Embryonic facial prominence (tissue), 1 donor: ENCODE data around the gene SKAP2.

Experiments
- DNase-seq: peaks from one replicate; pipeline ENCODE4 v3.0.0-alpha.2; 2016; ENCODE audit errors: extremely low spot score

SKAP2 gene

GRCh38 chr7:26696161-26696560 lies 168.2 kb downstream of the SKAP2 start:
- no peak for DNase-seq

- no peak for DNase-seq
These were observed 169.7 kb downstream of the SKAP2 start for GRCh38 chr7:26694713-26695112.

GRCh38 chr7:26694141-26694540 lies 170.2 kb downstream of the SKAP2 start:
- DNase-seq: peak; percentile 34

- no peak for DNase-seq
These were observed 172.5 kb downstream of the SKAP2 start for GRCh38 chr7:26691886-26692285.

- no peak for DNase-seq
These were observed 173.0 kb downstream of the SKAP2 start for GRCh38 chr7:26691406-26691805.

GRCh38 chr7:26690135-26690805 lies 174.1 kb downstream of the SKAP2 start:
- no peak for DNase-seq

GRCh38 chr7:26688936-26689506 lies 175.4 kb downstream of the SKAP2 start:
- no peak for DNase-seq

GRCh38 chr7:26688388-26688787 lies 176.0 kb downstream of the SKAP2 start:
- no peak for DNase-seq

- no peak for DNase-seq
These were observed 177.4 kb downstream of the SKAP2 start for GRCh38 chr7:26687032-26687431.

- DNase-seq: no peak
These were observed 177.9 kb downstream of the SKAP2 start for GRCh38 chr7:26686448-26686981.

GRCh38 chr7:26685606-26686005 lies 178.8 kb downstream of the SKAP2 start:
- no peak for DNase-seq

- no peak for DNase-seq
These were observed 179.9 kb downstream of the SKAP2 start for GRCh38 chr7:26684447-26684846.

GRCh38 chr7:26683277-26683676 lies 181.1 kb downstream of the SKAP2 start:
- no peak for DNase-seq

GRCh38 chr7:26681819-26682418 lies 182.5 kb downstream of the SKAP2 start:
- no peak for DNase-seq

- DNase-seq: no peak
These were observed 183.8 kb downstream of the SKAP2 start for GRCh38 chr7:26680587-26680986.

GRCh38 chr7:26675143-26675887 lies 189.1 kb downstream of the SKAP2 start:
- DNase-seq: no peak

- DNase-seq: no peak
These were observed 190.5 kb downstream of the SKAP2 start for GRCh38 chr7:26673858-26674257.

- DNase-seq: no peak
These were observed 191.1 kb downstream of the SKAP2 start for GRCh38 chr7:26673271-26673670.

- no peak for DNase-seq
These were observed 193.5 kb downstream of the SKAP2 start for GRCh38 chr7:26670841-26671240.

- DNase-seq: no peak
These were observed 194.1 kb downstream of the SKAP2 start for GRCh38 chr7:26670290-26670689.

GRCh38 chr7:26668821-26669220 lies 195.6 kb downstream of the SKAP2 start:
- DNase-seq: no peak

- peak; percentile 90 for DNase-seq
These were observed 196.8 kb downstream of the SKAP2 start for GRCh38 chr7:26667514-26668133.
